Measurements from ENCODE around the gene GRK4.

GRCh38 chr4:3066836-3067400 lies 103.5 kb downstream of the GRK4 start:
- TF ChIP-seq CTCF (IDR thresholded peaks at IDR 0.05; ENCODE audit: insufficient read depth, low read length, poor library complexity, severe bottlenecking): no peak
- TF ChIP-seq EZH2phosphoT487 (conservative IDR thresholded peaks at IDR 0.05; ENCODE audit: low read length): no peak
